SK-N-SH (cell line): Measurements from ENCODE around the gene ZNF415.

Experiments
- EP300 ChIP-seq, 2 experiments: IDR thresholded peaks; 2 replicates each; pipeline versions ENCODE4 v1.4.0 to v1.6.1; 2012; ENCODE audit warnings: borderline replicate concordance in 1 of 2, low read depth in 1 of 2, low read length in 1 of 2
- EZH2phosphoT487 ChIP-seq: fragments of 200-600 bp; sonication (generic); IDR thresholded peaks from 2 replicates; pipeline ENCODE4 v1.6.1; 2017; ENCODE audit warnings: low read depth, mixed run types, mild to moderate bottlenecking, antibody characterized with exemption, moderate library complexity, borderline replicate concordance
- FOXM1 ChIP-seq: IDR thresholded peaks from 2 replicates; pipeline ENCODE4 v1.4.0; 2012; ENCODE audit warnings: low read depth, mild to moderate bottlenecking
- MXI1 ChIP-seq: IDR thresholded peaks from 2 replicates; pipeline ENCODE4 v1.6.1; 2012; ENCODE audit warnings: mild to moderate bottlenecking, low read depth, low read length, improper control_type of control experiment
- NFIC ChIP-seq: IDR thresholded peaks from 2 replicates; pipeline ENCODE4 v1.4.0; 2012; ENCODE audit warnings: borderline replicate concordance
- POLR2AphosphoS5 ChIP-seq: IDR thresholded peaks from 2 replicates; pipeline ENCODE4 v1.6.1; 2012; ENCODE audit warnings: low read depth, low read length
- RAD21 ChIP-seq: IDR thresholded peaks from 2 replicates; pipeline ENCODE4 v1.6.1; 2012; ENCODE audit warnings: mild to moderate bottlenecking, low read length
- RCOR1 ChIP-seq: fragments of 150-350 bp; IDR thresholded peaks from 2 replicates; pipeline ENCODE4 v1.6.1; 2017; ENCODE audit warnings: antibody characterized with exemption, low read length
- SMC3 ChIP-seq: IDR thresholded peaks from 2 replicates; pipeline ENCODE4 v1.6.1; 2012; ENCODE audit warnings: low read depth, low read length, improper control_type of control experiment
- TAF1 ChIP-seq: IDR thresholded peaks from 2 replicates; pipeline ENCODE4 v1.6.1; 2012; ENCODE audit warnings: low read depth, mild to moderate bottlenecking, low read length, moderate library complexity, borderline replicate concordance
- TEAD4 ChIP-seq: IDR thresholded peaks from 2 replicates; pipeline ENCODE4 v1.4.0; 2012; ENCODE audit warnings: mild to moderate bottlenecking, borderline replicate concordance; ENCODE audit not compliant: insufficient read depth
- TF ChIP-seq, protein P1 (sequence below): fragments of 200-600 bp; sonication (generic); IDR thresholded peaks from 2 replicates; pipeline ENCODE4 v1.6.1; 2017; ENCODE audit warnings: antibody characterized with exemption, mild to moderate bottlenecking, moderate library complexity
- TF ChIP-seq, protein P2 (sequence below): IDR thresholded peaks from 2 replicates; pipeline ENCODE4 v1.6.1; 2012; ENCODE audit warnings: mild to moderate bottlenecking, low read depth, low read length, moderate library complexity
- TF ChIP-seq, protein P3 (sequence below): IDR thresholded peaks from 2 replicates; pipeline ENCODE4; 2012

DNA sequence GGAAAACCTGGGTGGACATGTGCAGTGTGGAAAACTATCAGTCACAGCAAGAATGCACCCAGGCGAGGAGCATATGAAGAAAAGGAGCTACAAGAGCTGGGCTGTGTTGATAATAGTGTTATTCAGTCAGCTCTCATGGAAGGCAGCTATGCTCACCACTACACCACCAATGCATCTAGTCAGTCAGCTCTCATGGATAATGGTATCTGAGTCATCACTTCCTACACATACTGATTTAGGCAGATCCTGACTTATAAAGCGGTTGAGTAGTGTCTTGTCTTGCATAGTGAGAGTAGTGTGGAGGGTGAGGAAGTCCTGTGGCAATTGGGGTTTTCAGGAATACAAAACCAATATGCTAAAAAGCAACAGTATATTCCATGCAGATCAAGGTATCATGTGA is 20.4 kb downstream of the ZNF415 start:
- TF ChIP-seq, protein P1, sequence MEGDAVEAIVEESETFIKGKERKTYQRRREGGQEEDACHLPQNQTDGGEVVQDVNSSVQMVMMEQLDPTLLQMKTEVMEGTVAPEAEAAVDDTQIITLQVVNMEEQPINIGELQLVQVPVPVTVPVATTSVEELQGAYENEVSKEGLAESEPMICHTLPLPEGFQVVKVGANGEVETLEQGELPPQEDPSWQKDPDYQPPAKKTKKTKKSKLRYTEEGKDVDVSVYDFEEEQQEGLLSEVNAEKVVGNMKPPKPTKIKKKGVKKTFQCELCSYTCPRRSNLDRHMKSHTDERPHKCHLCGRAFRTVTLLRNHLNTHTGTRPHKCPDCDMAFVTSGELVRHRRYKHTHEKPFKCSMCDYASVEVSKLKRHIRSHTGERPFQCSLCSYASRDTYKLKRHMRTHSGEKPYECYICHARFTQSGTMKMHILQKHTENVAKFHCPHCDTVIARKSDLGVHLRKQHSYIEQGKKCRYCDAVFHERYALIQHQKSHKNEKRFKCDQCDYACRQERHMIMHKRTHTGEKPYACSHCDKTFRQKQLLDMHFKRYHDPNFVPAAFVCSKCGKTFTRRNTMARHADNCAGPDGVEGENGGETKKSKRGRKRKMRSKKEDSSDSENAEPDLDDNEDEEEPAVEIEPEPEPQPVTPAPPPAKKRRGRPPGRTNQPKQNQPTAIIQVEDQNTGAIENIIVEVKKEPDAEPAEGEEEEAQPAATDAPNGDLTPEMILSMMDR: no peak
- TF ChIP-seq, protein P2, sequence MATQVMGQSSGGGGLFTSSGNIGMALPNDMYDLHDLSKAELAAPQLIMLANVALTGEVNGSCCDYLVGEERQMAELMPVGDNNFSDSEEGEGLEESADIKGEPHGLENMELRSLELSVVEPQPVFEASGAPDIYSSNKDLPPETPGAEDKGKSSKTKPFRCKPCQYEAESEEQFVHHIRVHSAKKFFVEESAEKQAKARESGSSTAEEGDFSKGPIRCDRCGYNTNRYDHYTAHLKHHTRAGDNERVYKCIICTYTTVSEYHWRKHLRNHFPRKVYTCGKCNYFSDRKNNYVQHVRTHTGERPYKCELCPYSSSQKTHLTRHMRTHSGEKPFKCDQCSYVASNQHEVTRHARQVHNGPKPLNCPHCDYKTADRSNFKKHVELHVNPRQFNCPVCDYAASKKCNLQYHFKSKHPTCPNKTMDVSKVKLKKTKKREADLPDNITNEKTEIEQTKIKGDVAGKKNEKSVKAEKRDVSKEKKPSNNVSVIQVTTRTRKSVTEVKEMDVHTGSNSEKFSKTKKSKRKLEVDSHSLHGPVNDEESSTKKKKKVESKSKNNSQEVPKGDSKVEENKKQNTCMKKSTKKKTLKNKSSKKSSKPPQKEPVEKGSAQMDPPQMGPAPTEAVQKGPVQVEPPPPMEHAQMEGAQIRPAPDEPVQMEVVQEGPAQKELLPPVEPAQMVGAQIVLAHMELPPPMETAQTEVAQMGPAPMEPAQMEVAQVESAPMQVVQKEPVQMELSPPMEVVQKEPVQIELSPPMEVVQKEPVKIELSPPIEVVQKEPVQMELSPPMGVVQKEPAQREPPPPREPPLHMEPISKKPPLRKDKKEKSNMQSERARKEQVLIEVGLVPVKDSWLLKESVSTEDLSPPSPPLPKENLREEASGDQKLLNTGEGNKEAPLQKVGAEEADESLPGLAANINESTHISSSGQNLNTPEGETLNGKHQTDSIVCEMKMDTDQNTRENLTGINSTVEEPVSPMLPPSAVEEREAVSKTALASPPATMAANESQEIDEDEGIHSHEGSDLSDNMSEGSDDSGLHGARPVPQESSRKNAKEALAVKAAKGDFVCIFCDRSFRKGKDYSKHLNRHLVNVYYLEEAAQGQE: no peak
- TF ChIP-seq SMC3: no peak
- TF ChIP-seq EZH2phosphoT487: no peak
- TF ChIP-seq RAD21: no peak
- TF ChIP-seq FOXM1: no peak
- TF ChIP-seq MXI1: no peak
- no peak for TF ChIP-seq POLR2AphosphoS5
- TF ChIP-seq EP300 (IDR thresholded peaks at IDR 0.05; ENCODE audit: borderline replicate concordance in 1 of 2, low read depth in 1 of 2, low read length in 1 of 2): no peak
- TF ChIP-seq, protein P3, sequence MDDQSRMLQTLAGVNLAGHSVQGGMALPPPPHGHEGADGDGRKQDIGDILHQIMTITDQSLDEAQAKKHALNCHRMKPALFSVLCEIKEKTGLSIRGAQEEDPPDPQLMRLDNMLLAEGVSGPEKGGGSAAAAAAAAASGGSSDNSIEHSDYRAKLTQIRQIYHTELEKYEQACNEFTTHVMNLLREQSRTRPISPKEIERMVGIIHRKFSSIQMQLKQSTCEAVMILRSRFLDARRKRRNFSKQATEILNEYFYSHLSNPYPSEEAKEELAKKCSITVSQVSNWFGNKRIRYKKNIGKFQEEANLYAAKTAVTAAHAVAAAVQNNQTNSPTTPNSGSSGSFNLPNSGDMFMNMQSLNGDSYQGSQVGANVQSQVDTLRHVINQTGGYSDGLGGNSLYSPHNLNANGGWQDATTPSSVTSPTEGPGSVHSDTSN: no peak
- TF ChIP-seq TEAD4: no peak
- no peak for TF ChIP-seq NFIC
- no peak for TF ChIP-seq RCOR1
- no peak for TF ChIP-seq TAF1
